HG02642 (cell line): Measurements from ENCODE around the gene GAR1.
"Not testable (repeated sequence)": the region's sequence is repeated elsewhere in the genome, so short reads cannot be mapped to it uniquely, and the experiment has no call there.

Experiments used
- ATAC-seq: cut with Tn5 transposase; IDR thresholded peaks from one replicate; pipeline ENCODE4 v1.9.1; 2021; ENCODE audit warnings: mild to moderate bottlenecking; ENCODE audit not compliant: unreplicated experiment, poor library complexity

GAR1 gene

DNA sequence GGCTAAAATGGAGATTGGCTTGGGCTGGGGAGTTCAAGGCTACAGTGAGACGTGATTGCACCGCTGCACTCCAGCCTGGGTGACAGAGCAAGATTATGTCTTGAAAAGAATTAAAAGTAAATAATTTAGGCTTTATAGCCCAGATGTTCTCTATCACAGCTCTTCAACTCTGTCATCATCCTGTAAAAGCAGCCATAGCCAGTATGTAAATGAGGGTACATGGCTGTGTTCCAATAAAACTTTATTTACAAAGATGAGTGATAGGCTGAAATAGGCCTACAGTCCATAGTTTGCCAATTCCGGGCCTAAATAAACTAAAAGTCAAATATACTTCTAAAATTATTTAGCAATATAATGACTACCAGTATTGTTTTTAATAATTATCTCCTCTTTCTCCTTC is 21.4 kb downstream of the GAR1 start:
- no peak for ATAC-seq

DNA sequence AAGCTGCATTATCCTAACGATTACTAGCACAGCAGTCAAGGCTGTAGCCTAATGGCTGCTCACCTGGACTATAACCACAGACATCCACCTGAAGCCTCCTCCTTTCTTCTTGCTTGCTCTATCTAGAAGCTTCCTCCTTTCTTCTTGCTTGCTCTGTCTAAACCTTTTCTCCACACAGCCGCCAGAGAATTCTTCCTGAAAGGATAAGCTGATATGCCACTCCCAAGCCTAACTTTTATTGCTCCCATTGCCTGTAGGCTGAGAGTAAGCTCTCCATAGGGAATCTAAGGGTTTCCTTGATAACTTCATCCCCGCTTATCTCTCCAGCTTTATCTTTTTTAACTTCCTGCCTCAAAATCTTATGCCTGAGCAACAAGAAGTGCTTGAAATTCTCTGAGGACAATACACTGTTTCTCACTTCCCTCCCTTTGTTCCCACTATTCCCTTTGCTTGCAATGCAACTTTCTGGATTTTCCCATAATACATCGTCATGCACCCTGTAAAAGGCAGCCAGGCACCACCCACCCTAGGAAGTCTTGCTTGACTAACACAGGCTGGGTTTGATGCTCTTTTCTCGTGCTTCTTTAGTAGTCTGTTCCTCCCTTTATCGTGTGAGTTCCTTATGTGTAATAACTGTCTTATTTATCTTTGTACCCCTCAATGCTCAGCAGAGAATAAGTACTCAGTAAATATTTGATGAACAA is 31.0 kb downstream of the GAR1 start:
- no peak for ATAC-seq

DNA sequence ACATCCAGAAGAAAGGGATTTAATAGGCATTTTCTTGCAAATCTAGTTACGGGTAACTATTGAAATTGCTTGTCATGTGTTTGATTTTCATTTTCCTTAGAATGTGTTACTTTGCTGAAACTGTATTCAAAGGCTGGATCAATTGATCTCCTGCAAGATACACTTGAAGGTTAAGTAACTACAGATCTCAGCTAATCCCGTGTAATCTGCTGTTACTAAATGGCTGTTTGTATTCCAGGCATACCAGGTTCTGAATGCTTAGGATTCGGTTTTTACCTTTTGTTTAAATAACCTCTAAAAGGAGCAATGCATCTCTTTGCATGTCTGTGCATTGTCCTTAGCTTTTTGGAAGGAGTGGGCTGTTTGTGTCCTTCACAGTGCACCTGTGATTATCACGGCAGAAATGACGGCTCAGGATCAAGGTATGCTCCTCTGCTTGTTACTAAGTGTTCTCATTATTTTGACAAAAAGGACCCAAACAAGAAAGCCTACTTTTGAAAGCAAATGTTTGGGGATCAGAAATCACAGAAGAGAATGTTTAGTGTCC is 32.4 kb downstream of the GAR1 start, which contains the start of gene LRIT3:
Gene LRIT3, plus strand, starts transcription at position 212 of the 547 bp plus-strand sequence. Its CDS starts 95 bp downstream, at position 307.
- no peak for ATAC-seq

DNA sequence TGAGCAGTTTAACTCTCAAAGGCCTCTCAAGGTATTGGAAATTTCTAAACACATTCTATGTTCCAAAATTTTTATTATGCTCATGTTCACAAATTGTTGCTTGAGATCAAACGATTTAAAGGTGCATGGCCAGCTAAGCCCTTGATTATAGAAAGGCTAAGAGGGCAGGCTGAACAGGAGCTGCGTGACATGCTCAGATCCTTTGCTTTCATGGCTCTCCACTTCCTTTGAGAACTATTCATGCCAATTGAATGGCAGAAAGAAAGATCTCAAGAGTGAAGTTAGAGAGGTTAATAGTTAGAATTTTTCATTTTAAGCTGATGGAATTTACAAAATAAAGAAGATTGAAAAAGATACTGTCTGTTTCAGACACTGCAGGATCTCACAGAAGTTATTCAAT is 32.9 kb downstream of the GAR1 start:
- no peak for ATAC-seq

DNA sequence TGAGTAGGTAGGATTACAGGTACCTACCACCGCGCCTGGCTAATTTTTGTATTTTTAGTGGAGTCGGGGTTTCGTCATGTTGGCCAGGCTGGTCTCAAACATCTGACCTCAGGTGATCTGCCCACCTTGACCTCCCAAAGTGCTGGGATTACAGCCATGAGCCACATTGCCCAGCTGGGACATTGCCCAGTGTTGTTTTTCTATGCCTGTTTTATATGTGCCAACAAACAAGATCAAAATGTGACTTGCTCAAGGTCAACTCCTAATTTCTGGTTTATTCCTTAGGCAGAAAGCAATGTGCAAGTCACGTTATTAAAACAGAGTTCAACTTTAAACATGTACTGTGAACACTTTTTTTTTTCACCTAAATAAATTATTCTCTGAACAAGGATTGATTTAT is 35.0 kb downstream of the GAR1 start:
- ATAC-seq, result no peak

DNA sequence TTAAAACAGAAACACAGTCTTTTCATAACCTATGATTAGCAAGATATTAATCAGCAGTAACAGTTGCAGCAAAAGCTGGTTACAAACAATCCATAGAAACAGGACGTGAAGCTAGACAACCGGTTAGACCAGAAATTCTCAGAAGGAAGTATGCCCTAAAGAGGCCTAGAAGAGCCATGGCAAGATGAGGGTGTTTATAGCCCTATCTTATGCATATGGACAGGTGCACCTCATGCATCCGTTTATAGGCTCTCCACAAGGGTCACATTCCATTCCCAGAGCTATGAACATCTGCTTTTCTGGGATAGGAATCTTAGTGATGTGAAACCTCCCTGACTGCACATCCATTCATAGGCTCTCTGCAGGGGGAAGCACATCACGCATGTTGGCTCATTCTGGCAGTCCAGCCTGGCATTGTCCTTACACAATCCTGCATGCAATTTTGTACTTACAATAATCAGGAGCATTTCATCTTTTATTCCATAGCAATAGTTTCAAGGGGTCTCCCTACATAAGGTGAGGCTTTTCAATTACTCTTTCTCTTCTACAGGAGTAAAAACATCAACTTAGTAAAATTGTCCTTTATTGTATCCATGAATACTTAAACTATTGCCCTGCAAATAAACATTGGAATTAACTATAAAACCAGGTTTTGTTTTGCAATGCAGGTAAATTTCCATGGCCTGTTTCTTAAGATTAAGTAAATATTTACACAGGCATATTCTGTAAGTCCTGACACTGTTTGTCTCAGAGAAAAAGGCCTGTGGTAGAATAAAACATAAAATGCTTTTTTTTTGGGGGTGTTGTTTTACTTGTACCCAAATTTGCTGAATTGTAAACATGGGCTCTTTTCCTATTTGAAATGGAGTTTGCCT is 44.1 kb downstream of the GAR1 start:
- ATAC-seq, result not testable (repeated sequence)

DNA sequence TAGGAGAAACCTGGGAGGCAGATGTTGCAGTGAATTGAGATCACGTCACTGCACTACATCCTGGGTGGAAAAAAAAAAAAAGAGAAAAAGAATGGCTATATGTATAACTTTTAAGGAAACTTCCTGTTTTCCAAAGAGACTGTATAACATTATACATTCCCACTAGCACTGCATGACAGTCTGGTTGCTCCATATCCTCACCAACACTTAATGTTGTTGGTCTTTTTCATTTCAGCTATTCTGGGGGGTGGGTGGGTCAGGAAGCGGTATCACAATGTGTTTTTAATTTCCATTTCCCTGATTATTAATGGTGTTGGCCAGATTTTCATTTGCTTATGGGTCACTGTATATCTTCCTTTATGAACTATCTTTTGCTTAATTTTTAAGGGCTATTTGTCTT is 45.7 kb downstream of the GAR1 start:
- no peak for ATAC-seq

DNA sequence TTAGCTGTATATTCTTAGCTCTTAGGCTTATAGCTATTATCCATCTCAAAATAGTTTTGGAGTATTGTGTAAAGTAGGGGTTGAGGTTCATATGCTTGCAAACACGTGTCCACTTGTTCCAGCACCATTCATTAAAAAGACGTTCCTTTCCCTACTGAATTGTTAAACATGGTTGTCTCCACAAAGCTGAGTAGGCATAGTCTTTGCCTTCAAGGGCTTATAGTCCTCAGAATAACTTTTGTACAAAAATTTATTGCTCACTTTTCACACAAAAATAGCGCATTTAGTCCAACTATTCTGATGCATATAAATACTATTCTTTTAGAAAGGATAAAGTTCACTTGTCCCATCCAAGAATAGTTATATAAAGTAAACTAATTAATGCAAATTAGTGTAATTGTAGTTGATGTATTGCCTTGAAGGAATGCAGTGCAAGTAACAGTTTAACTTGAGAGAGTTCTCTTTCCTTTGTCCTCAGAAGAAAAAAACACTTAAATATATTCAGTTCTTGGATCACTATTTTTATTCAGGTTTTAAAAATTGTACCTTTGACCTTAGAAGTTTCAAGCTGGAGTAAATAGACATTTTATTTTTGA is 46.5 kb downstream of the GAR1 start:
- ATAC-seq, result no peak

DNA sequence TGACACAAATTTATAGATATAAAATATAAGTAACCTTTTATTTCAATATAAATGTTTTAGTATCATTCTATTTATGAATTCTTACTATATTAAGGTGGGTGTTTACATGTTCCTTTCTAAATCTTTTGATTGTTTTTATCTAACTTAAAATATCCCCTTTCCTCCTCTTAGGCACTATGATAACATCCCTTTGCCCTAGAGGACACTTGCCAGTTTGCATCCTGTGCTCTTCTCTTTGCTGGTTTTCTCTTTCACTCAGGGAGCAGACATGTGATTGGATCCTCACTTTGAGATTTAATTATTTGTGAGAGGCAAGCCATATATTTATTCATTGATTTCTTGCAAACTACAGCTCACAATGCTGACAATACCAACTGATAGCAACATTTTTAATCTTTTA is 48.6 kb downstream of the GAR1 start:
- ATAC-seq, result no peak

DNA sequence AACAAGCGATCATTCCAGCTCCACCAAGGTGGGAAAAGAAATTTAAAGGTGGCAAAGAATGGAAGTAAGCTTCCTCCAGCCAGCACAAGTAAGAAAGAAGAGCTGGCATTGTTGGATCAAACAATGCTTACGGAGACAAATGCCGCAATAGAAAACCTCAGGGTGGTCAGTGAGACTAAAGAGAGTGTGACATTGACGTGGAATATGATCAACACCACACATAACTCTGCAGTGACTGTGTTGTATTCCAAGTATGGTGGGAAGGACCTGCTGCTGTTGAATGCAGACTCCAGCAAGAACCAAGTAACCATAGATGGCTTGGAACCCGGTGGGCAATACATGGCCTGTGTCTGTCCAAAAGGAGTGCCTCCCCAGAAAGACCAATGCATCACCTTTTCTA is 54.5 kb downstream of the GAR1 start:
- ATAC-seq, result no peak

DNA sequence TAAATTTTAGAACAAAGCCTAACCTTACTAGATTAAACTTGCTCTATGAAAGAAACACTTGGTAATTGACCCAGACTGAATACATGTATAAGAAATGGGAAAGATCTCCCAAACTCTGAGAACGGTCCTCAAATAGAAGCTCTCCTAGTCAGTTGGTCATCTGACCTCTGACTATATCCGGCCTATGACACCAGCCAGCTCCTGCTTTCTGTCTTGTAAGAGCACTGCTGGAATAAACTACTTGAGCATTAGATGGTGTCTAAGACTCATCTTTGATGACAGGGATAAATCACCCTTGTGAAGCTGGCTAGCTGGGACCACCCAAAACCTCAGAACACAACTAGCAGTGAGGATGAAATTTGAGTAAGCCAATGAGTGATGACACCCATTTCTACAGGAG is 56.5 kb downstream of the GAR1 start:
- ATAC-seq, result no peak

DNA sequence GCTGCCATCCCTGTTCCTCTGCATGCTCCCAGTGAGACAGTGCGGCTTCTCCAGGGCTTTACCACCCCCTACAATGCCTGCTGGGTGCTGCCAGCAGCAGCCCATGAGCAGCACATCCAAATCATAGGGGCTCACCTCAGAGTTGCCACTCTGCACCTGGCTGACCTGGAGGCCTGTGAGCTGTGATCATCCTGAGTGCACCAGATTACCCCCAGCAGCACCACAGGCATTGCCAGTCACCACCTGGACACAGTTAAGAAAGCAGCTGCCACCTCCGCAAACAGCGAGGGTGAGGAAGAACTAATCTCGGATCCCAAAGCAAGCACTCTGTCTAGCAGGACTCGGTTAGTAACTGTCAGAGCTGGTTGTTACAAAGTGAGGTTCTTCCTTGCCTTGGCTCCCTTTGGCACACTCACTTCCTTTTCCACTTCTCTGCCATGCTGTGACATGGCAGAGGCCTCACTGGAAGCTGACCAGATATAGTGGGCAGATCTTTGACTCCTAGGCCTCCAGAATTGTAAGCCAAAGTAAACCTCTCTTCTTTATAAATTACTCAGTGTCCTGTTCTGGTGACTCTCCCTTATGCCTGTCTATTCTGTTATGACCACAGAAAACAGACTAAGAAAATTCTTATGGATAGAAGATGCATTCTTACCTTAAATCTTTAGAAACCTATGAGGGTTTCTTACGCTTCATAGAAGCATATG is 57.5 kb downstream of the GAR1 start:
- ATAC-seq, result no peak

DNA sequence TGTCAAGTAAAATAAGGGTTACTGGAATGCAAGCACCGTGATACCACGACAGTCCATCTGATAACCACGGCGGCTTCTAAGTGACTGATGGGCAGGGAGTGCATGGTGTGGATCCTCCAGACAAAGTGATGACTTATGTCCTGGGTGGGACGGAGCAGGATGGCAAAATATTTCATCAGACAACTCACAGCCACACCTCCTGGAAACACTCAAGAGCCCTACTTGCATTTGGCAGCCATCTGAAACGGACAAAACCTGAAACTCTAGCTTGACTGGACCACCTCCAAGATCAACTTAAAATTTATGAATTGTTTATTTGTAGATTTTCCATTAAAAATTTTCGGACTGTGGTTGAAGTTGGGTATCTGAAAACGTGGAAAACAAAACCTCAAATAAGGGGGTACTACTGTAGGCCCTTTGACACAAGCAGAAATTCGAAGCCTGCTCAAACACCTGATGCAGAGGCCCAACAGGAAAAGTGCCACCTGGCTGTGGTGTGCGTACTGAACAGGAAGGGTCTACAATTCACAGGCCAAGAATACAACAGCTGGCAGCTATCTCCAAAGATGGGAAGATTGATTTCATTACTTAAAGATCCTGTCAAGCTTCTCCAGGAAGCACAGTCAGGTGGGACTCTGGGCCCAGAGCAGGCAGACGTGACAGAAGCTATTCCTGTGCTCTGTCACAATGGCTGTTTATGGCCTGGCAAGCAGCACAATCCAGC is 58.4 kb downstream of the GAR1 start:
- no peak for ATAC-seq
